Activated CD4-positive, alpha-beta T cell treated with anti-CD3 and anti-CD28 coated beads, Interleukin-2, Interleukin-6, amounts not matched to agents 100 ng/mL and 50 ng/mL, durations not matched to agents 16 hours and 8 hours (primary cell): ENCODE data around the gene CBR4.
"Not testable (repeated sequence)": the region's sequence is repeated elsewhere in the genome, so short reads cannot be mapped to it uniquely, and the experiment has no call there.

Experiments
- DNase-seq: peaks from one replicate; pipeline ENCODE4 v3.0.0-alpha.2; 2020

CBR4 gene

DNA sequence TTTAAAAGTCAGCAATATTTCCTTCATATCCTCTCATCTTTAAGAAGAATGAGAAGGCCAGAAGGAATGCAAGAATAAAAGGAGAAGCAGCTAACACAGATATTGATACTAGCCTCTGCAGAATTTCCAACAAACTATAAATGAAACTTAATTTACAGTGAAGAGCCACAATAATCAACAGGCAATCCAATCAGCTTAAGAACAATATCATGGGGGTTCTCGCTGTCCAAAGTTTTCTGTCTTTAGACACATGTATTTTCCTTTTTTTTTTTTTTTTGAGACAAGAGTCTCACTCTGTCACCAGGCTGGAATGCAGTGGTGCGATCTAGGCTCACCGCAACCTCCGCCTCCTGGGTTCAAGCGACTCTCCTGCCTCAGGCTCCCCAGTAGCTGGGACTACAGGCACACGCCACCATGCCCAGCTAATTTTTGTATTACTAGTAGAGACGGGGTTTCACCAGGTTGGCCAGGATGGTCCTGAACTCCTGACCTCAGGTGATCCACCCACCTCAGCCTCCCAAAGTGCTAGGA is 17.0 kb downstream of the CBR4 start:
- DNase-seq = not testable (repeated sequence)

DNA sequence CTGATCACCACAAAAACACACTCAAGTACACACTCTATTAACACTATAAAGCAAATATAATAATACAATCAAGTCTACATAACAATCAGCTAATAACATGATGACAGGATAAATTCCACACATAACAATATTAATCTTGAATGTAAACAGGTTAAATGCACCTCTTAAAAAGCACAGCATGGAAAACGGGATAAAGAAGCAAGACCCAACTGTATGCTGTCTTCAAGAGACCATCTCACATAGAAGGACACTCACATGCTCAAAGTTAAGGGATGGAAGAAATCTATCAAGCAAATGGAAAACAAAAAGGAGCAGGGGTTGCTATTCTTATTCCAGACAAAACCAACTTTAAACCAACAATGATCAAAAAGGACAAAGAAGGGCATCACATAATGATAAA is 28.1 kb downstream of the CBR4 start:
- no peak for DNase-seq

DNA sequence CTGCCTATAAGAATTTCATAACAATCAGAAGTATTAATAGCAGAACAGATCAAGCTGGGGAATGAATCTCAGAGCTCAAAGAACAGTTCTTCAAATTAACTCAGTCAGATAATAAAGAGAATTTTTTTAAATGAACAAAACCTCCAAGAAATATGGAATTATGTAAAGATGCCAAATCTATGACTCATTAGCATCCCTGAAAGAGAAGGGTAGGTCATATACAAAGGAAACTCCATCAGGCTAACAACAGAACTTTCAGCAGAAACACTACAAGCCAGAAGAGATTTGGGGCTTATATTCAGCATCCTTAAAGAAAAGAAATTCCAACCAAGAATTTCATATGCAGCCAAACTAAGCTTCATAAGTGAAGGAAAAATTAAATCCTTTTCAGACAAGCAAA is 28.6 kb downstream of the CBR4 start:
- DNase-seq = no peak

DNA sequence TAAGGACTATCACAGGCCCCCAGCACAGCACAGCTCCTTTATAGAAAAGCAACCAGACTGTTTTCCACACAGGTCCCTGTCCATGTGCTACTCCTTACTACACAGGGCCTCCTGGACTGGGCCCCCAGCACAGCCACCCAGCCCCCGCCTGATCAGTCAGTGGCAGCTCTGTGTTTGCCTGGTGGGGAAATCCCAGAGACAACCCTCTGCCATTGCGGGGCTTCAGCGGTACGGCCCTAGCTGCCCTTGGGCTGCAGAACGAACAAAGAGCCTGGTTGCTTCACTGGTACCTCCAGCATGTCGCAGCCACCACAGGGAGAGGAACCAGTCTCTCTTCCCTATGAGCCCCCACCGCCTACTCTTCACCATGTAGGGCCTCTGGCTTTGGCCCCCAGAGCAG is 30.7 kb downstream of the CBR4 start:
- DNase-seq = no peak

DNA sequence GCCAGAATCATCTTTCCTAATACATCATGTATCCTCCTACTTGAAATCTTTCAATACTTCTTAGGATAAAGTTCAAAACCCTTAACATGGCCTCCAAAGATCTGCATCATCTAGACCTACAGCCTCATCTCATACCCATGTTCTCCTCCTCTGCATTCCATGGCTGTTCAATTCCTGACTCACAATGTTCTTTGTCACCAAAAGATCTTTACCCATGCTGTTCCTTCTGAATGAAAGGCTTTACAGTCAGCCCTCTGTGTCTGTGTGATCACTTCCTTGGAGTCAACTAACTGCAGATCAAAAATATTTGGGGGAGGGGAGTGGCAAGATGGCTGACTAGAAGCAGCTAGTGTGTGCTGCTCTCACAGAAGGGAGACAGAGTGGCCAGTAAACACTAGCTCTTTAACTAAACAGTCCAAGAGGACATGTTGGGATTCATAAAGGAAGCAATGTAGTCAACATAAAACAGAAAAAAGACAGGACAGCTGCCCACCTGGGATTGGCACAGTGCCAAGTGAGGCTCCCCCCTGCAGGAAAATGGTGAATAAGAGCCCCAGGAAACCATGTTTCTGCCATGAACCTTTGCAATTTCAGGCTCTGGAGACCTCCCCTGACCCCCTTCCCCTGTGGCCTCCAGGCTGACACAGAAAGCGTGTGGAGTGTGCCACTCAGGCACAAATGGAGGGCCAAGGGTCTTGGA is 31.9 kb downstream of the CBR4 start:
- DNase-seq = no peak

DNA sequence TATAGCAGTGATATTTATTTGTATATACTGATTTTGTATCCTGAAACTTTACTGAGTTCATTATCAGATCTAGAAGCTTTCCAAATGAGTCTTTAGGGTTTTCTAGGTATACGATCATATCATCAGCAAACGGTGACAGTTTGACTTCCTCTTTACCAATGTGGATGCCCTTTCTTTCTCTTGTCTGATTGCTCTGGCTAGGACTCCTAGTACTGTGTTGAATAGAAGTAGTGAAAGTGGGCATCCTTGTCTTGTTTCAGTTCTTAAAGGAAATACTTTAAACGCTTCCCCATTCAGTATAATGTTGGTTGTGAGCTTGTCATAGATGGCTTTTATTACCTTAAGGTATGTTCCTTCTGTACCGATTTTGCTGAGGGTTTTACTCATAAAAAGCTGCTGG is 37.5 kb downstream of the CBR4 start:
- DNase-seq = peak; percentile 51

DNA sequence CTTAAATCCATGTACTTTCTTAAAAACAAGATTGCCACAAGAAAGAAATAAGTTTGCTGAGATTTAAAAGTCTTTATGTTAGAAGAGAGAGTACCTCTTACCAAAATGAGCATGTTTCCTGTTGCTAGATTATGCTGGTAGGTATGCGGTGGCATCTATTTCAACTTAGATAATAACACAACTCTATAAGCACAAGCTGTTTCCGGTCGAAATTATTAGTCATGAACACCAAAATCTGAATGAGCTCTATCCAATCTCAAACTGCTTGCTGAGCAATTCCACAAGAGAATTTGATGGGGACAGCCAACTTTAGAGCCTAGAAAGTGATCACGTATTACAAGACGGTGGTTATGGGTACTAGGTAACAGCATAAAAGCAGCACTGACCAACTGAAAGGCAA is 49.3 kb downstream of the CBR4 start:
- DNase-seq = no peak

DNA sequence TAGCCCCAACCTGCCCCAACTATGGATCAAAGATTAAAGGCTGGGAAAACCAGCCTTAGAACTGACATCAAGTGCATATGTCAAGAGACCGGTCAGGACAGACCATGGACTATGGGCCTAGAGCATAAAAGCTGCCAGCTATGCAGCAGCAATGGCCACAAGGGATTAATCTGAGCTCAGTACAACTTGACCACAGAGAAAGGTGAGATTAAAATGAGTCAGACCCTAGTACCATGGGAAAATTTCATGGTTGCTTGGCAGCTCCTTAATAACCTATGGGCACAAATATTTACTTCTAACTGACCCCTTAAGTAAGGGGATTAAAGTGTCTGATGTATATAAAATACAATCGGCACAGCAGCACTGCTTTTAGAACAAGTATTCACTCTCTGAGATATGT is 54.4 kb downstream of the CBR4 start:
- DNase-seq = no peak

DNA sequence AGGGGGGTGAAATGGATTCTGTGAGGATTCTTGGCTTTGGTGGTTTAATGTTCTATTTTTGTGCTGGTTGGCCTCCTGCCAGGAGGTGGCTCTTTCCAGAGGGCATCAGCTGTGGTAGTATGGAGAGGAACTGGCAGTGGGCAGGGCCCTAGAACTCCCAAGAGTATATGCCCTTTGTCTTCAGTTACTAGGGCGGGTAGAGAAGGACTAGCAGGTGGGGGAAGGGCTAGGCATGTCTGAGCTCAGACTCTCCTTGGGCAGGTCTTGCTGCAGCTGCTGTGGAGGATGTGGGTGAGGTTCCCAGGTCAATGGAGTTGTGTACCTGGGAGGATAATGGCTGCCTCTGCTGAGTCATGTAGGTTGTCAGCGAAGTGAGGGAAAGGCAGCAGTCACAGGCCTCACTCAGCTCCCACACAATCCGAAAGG is 57.2 kb downstream of the CBR4 start:
- not testable (repeated sequence) for DNase-seq

DNA sequence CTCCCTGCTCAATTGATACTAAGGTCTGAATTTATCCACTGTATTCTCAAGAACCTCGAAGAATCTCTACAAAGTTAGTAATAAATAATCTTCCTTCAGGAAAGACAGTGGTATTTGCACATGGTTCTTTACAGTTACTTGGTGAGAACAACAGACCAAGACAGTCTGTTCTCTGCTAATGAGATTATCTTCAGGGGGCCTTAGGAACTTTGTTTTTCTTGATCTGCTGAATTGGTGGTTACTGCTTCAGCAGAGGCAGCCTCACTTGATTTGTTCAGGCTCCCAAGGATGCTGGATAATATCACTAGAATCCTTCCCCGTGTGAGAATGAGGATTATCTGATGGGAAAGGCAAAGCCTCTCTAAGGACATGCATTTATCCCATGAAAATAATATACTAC is 64.8 kb downstream of the CBR4 start:
- DNase-seq = no peak

DNA sequence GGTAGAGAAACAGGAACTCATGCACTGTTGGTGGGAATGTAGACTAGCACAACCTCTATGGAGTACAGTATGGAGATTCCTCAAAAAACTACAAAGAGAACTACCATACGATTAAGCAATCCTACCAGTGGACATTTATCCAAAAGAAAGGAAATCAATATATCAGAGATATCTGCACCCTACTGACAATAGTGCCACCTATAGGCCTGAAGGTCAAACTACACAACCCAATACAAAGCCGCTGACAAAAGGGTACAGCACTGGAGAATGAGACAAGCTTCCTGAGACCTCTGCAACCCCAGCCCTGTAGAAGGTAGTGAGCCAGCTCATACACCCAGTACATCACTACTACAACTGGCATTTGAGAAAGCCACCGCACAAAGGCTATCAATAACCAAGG is 67.1 kb downstream of the CBR4 start:
- DNase-seq = peak; percentile 34
